RWPE1 (cell line): ENCODE data around the gene RAB17.

Experiments
- CTCF ChIA-PET: fragments of 350-600 bp; sonication (Branson Sonifier 250); formaldehyde crosslinking; extraction: SDS; loops from one replicate; lab custom pipeline; 2021; lab: Yijun Ruan, JAX
- POLR2A ChIA-PET: fragments of 400-600 bp; formaldehyde crosslinking; extraction: SDS; loops from one replicate; lab custom pipeline; 2020; ENCODE audit warnings: antibody characterized with exemption; ENCODE audit not compliant: low non-redundant PET; lab: Yijun Ruan, JAX
- DNase-seq: peaks from one replicate; pipeline ENCODE4 v3.0.0; 2012; ENCODE audit warnings: low spot score
- H3K27ac ChIP-seq: fragments of 450-650 bp; 2 replicates; pipeline ENCODE4 v1.5.1; 2017
- TF ChIP-seq, protein P1 (sequence below): fragments of 450-650 bp; conservative IDR thresholded peaks from 2 replicates; pipeline ENCODE4 v1.5.1; 2017; ENCODE audit warnings: low read depth, mild to moderate bottlenecking

Gene RAB17

DNA sequence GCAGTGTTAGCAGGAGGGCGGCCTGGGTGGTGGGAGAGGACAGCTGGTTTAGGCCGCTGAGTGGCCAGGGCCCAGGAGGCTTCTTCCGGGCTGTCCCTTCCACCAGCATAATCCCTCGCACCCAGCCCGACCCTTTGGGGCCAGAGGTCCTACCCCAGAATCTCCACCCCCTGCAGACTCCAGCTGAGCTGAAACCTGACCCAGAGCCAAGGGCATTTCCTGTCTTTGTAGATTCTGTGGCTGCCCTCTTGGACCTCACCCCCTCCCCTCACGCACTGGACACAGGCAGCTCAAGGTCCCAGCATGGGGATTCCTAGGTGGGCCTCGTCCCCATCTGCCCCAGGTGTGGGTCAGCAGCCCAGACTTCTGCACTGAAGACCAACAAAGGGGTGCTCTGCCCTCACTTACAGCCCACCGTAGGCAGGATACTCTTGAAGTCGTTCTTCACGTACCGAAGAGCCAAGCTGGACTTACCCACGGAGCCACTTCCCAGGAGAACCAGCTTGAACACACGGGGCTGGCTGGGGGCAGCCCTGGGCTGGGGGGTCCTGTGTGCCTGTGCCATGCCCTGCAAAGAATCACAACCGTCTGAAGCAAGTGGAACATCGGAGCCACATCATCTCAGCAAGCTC lies 4.8 kb downstream of the RAB17 start:
- ChIA-PET POLR2A (no interaction called here), CTCF (interaction anchor here (0.9 to 1.0 kb wide), 2 partner anchors 13 to 73 kb away, joined by 3 to 4 read pairs; no protein-coding TSS in a partner anchor)
- H3K27ac ChIP-seq, result no peak overlapping the region
- no peak for DNase-seq
- TF ChIP-seq, protein P1, sequence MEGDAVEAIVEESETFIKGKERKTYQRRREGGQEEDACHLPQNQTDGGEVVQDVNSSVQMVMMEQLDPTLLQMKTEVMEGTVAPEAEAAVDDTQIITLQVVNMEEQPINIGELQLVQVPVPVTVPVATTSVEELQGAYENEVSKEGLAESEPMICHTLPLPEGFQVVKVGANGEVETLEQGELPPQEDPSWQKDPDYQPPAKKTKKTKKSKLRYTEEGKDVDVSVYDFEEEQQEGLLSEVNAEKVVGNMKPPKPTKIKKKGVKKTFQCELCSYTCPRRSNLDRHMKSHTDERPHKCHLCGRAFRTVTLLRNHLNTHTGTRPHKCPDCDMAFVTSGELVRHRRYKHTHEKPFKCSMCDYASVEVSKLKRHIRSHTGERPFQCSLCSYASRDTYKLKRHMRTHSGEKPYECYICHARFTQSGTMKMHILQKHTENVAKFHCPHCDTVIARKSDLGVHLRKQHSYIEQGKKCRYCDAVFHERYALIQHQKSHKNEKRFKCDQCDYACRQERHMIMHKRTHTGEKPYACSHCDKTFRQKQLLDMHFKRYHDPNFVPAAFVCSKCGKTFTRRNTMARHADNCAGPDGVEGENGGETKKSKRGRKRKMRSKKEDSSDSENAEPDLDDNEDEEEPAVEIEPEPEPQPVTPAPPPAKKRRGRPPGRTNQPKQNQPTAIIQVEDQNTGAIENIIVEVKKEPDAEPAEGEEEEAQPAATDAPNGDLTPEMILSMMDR, result no peak

DNA sequence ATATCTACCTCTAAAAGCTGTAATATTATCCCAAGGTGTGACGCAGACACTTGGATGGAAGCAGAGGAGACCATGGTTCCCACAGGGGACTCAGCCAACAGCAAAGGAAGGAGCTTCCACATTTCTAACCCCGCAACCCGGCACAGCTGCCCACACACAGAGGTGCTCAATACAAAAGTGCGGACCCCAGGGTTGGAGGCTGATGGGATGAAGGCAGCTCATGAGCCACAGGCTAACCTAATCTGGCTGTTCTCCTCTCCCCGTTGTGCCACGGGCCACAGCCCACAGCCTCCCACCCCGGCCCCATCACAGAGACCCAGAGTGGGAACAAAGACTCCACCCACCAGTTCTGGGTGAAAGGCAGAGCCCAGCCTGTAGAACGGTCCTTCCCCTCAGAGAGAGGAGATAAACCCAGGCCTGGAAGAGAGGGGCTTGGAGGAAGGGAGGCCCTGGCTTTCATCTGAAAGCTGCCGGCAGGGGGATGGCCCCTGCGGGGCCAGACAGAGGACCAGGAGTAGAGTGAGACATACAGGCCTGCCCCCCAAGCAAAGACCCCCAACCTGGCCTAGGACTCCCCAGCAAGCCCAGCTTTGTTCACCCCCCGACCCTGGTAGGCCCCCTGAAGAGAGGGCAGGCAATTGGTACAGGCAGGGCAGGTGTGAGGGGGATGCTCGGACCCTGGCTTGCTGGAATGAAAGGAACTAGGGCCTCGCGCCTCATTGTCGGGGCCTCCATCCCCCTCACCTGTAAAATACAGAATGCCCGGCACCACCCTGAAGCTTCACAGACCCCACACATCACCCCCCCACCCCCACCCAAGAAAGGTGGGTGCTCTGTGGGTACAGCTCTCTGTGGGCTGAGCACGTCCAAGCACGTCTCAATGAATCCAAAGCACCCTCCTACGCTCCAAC lies 6.9 kb downstream of the RAB17 start:
- POLR2A ChIA-PET, result interaction anchor here (0.7 kb wide), 1 partner anchor 582 kb away, joined by 3 read pairs; no protein-coding TSS in a partner anchor
- CTCF ChIA-PET, result interaction anchor here (0.9 kb wide), 1 partner anchor 12 kb away, joined by 3 read pairs; no protein-coding TSS in a partner anchor
- TF ChIP-seq, protein P1, result no peak
- DNase-seq, result no peak
- no peak overlapping the region for H3K27ac ChIP-seq

DNA sequence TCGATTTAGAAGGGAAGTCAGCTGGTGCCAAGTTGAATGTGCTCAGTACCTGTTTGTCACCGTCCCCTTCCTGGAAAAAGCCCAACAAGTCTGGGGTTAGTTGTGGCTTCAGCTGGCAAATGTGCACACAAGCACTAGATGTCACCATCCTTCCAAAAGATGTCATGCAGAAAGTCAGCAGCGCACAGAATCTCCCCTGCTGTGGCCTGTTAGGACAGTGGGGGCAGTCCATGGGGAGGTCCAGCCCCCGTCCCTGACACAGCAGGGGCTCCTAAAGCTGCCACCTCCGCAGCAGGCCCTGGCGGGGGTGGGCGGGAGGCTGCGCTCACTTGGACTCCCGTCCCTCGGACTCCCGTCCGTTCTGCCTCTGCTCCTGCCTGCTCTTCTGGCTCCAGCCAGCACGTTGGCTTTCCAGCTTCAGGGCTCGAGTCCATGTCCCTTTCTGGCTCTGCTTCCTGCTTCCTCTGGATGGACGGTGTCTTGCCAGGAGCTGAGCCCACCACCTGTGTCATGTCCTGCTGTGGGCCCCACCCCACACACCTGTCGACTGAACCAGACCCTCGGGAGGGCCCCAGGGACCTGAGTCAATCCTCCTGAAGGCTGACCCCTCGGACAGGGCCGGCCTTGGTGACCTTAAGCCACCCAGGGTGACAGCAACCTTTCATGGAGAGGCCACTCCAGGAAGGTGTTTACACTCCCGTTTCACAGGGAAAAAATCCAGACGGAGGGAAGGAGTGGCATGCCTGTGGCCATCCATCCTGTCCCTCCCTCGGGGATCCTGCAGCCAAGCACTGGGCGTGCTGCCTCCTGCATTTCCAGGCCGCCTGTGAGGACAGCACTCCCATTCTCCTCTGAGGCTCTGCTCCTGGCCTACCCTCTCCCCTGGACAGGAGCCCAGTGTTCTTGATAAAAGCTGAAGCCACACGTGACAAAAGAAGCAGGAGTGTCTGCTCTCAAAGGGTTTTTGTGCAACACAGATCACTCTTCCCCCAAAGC lies 8.5 kb downstream of the RAB17 start:
- CTCF ChIA-PET, result interaction anchor here (0.9 to 1.9 kb wide), 3 partner anchors 10 to 163 kb away, joined by 4 to 10 read pairs (median 5); no protein-coding TSS in a partner anchor
- POLR2A ChIA-PET, result no interaction called here
- DNase-seq, result no peak

DNA sequence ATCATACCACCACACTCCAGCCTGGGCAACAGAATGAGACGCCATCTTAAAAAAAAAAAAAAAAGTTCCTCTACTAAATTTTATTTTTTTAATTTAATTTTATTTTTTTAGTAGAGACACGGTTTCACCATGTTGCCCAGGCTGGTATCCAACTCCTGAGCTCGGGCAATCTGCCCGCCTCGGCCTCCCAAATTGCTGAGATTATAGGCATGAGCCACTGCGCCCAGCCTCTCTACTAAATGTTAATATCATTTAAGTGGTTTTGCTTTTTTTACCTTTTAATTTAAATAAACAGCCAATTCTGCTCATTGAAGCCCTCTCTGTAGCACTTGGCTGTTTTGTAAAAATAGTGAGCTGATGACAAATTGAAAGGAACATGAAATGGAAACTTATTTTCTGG lies 9.2 kb downstream of the RAB17 start:
- CTCF ChIA-PET, result interaction anchor here (0.9 to 1.9 kb wide), 3 partner anchors 9 to 163 kb away, joined by 4 to 10 read pairs (median 5); no protein-coding TSS in a partner anchor
- POLR2A ChIA-PET, result interaction anchor here (0.6 kb wide), 1 partner anchor 21 kb away, joined by 5 read pairs; no protein-coding TSS in a partner anchor
- peak overlapping the region; percentile 75; the same call in 1 of the 2 replicates for H3K27ac ChIP-seq
- TF ChIP-seq, protein P1, result no peak
- no peak for DNase-seq

More for the DNA sequence above, 8.5 kb downstream of the RAB17 start:
- TF ChIP-seq, protein P1, result peak; percentile 39; the same call in 1 of the 2 replicates
- peak overlapping the region; percentile 75 for H3K27ac ChIP-seq

DNA sequence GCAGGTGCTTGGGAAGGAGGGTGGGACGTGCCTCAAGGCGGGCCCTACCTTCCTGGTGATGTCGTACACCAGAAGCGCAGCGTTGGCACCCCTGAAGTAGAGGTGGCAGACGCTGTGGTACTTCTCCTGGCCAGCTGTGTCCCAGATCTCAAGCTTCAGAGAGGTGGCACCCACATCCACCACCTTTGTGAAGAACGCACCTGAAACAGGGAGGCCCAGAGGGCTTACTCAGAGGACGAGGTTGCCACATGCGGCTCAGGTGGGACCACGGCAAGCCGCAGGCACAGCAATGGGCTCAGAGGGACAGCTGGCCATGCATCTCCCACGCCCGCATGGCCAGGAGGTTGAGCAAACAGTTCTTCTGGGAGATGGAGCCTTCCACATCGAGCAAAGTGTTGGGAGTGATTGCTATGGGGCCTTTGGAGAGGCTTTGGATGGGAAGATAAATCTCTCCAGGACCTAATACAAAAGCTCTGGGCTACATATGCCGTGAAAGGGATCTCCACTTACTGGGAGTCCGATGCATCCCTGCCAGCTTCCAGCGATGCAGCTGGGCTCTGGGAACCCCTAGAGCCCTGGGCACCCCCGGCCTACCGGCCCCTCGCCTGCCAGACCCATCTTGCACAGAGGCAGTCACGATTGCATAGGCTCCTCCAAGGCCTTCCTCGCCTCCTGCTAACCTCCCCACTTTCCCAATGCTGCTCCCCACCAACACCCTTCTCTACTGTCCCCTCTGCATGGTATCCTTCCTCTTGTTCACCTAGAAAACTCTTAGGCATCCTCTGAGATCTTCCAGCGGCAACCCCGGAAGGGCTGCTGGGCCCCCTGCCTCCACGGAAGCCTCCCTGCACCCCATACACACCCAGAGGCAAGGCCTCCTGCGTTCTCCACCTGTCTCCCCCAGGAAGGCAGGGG lies 12.3 kb downstream of the RAB17 start:
- ChIA-PET POLR2A (no interaction called here), CTCF (interaction anchor here (0.6 kb wide), 1 partner anchor 416 kb away, joined by 3 read pairs; no protein-coding TSS in a partner anchor)
- TF ChIP-seq, protein P1, result no peak
- no peak overlapping the region for H3K27ac ChIP-seq
- no peak for DNase-seq
